ENCODE data around the gene DHRS1. TPM values are rescaled to one million over a fixed set of nuclear protein-coding genes. Genes with fewer than 3 reads are reported as not detected.

Gene DHRS1
- total RNA-seq, 1 experiment from 2014 or later = 8.9 TPM

DNA sequence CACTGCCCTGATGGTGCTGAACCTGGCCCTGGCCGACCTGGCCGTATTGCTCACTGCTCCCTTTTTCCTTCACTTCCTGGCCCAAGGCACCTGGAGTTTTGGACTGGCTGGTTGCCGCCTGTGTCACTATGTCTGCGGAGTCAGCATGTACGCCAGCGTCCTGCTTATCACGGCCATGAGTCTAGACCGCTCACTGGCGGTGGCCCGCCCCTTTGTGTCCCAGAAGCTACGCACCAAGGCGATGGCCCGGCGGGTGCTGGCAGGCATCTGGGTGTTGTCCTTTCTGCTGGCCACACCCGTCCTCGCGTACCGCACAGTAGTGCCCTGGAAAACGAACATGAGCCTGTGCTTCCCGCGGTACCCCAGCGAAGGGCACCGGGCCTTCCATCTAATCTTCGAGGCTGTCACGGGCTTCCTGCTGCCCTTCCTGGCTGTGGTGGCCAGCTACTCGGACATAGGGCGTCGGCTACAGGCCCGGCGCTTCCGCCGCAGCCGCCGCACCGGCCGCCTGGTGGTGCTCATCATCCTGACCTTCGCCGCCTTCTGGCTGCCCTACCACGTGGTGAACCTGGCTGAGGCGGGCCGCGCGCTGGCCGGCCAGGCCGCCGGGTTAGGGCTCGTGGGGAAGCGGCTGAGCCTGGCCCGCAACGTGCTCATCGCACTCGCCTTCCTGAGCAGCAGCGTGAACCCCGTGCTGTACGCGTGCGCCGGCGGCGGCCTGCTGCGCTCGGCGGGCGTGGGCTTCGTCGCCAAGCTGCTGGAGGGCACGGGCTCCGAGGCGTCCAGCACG, 16.4 kb upstream of the DHRS1 start:
- intact Hi-C loops (cut with micrococcal nuclease; ENCODE audit: unreplicated experiment) = no loop called here
- in situ Hi-C loops (cut with HindIII; ENCODE audit: low pct_unique_long_range_greater_than_20kb, low sequenced_read_pairs) = no loop called here
- BruUV-seq (replicated peaks) = no TSS peak
- Histone ChIP-seq H3K36me3 (ENCODE audit: control insufficient read depth, insufficient read depth, low read length) (no peaks in the 10 kb centered on the region), H3K27me3 (ENCODE audit: control insufficient read depth, insufficient read depth, low read length) (no peaks in the 10 kb centered on the region), H3K27ac (ENCODE audit: low read length) (no peak overlapping the region), H3K4me3 (ENCODE audit: low read depth in 2 of 2, low read length in 2 of 2) (no peak overlapping the region), H3K9me3 (ENCODE audit: control insufficient read depth, insufficient read depth, low read depth, low read length) (no peaks in the 10 kb centered on the region), H3K4me1 (ENCODE audit: control insufficient read depth, insufficient read depth, low read length) (no peaks in the 10 kb centered on the region)
- TF ChIP-seq TCF7L2 (IDR thresholded peaks at IDR 0.05; ENCODE audit: low read depth, low read length) = no peak
- TF ChIP-seq, protein P1, sequence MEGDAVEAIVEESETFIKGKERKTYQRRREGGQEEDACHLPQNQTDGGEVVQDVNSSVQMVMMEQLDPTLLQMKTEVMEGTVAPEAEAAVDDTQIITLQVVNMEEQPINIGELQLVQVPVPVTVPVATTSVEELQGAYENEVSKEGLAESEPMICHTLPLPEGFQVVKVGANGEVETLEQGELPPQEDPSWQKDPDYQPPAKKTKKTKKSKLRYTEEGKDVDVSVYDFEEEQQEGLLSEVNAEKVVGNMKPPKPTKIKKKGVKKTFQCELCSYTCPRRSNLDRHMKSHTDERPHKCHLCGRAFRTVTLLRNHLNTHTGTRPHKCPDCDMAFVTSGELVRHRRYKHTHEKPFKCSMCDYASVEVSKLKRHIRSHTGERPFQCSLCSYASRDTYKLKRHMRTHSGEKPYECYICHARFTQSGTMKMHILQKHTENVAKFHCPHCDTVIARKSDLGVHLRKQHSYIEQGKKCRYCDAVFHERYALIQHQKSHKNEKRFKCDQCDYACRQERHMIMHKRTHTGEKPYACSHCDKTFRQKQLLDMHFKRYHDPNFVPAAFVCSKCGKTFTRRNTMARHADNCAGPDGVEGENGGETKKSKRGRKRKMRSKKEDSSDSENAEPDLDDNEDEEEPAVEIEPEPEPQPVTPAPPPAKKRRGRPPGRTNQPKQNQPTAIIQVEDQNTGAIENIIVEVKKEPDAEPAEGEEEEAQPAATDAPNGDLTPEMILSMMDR (IDR thresholded peaks at IDR 0.05) = no peak
- no peak for TF ChIP-seq POLR2AphosphoS5 (IDR thresholded peaks at IDR 0.05; ENCODE audit: low read depth, low read length)
- no peak for TF ChIP-seq SIN3A (IDR thresholded peaks at IDR 0.05; ENCODE audit: borderline replicate concordance, insufficient read depth, low read depth, low read length)
- TF ChIP-seq, protein P2, sequence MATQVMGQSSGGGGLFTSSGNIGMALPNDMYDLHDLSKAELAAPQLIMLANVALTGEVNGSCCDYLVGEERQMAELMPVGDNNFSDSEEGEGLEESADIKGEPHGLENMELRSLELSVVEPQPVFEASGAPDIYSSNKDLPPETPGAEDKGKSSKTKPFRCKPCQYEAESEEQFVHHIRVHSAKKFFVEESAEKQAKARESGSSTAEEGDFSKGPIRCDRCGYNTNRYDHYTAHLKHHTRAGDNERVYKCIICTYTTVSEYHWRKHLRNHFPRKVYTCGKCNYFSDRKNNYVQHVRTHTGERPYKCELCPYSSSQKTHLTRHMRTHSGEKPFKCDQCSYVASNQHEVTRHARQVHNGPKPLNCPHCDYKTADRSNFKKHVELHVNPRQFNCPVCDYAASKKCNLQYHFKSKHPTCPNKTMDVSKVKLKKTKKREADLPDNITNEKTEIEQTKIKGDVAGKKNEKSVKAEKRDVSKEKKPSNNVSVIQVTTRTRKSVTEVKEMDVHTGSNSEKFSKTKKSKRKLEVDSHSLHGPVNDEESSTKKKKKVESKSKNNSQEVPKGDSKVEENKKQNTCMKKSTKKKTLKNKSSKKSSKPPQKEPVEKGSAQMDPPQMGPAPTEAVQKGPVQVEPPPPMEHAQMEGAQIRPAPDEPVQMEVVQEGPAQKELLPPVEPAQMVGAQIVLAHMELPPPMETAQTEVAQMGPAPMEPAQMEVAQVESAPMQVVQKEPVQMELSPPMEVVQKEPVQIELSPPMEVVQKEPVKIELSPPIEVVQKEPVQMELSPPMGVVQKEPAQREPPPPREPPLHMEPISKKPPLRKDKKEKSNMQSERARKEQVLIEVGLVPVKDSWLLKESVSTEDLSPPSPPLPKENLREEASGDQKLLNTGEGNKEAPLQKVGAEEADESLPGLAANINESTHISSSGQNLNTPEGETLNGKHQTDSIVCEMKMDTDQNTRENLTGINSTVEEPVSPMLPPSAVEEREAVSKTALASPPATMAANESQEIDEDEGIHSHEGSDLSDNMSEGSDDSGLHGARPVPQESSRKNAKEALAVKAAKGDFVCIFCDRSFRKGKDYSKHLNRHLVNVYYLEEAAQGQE (IDR thresholded peaks at IDR 0.05; ENCODE audit: insufficient read depth in 1 of 2, low read depth in 2 of 2, low read length in 1 of 2) = no peak
- ChIA-PET POLR2A (interaction anchor here (0.5 kb wide), 1 partner anchor 87 kb away, joined by 4 read pairs; no protein-coding TSS in a partner anchor), CTCF (no interaction called here)
- DNase-seq (ENCODE audit: low read depth, low spot score) = no peak
- ATAC-seq = peak; percentile 10; the same call in 1 of the 2 replicates

DNA sequence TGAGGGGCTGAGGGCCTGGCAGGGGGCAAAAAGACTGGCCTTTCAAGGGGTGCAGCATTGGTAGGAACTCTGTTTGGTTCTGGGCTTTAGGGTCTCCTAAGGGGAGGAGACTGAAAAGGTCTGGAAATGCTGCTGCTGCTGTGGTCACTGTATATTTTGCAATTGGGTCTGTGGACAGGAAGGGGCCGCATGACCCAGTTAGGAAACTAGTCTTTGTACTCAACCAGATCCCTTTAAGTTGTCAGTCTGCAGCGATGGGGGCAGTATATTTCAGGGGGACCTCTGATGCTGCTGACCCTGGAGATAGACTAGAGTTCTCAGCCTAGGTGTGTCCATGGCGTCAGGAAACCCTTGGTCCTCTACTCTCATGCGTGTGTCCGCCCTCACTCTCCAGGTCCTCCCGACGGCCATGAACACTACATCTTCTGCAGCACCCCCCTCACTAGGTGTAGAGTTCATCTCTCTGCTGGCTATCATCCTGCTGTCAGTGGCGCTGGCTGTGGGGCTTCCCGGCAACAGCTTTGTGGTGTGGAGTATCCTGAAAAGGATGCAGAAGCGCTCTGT, 15.7 kb upstream of the DHRS1 start:
- H3K36me3 ChIP-seq (ENCODE audit: control insufficient read depth, insufficient read depth, low read length) = no peaks in the 10 kb centered on the region
- ChIA-PET POLR2A (interaction anchor here (0.5 kb wide), 1 partner anchor 87 kb away, joined by 4 read pairs; no protein-coding TSS in a partner anchor), CTCF (no interaction called here)
- no peaks in the 10 kb centered on the region for H3K9me3 ChIP-seq (ENCODE audit: control insufficient read depth, insufficient read depth, low read depth, low read length)
- TF ChIP-seq, protein P2 (IDR thresholded peaks at IDR 0.05; ENCODE audit: insufficient read depth in 1 of 2, low read depth in 2 of 2, low read length in 1 of 2) = no peak
- TF ChIP-seq SIN3A (IDR thresholded peaks at IDR 0.05; ENCODE audit: borderline replicate concordance, insufficient read depth, low read depth, low read length) (no peak), TCF7L2 (IDR thresholded peaks at IDR 0.05; ENCODE audit: low read depth, low read length) (no peak), POLR2AphosphoS5 (IDR thresholded peaks at IDR 0.05; ENCODE audit: low read depth, low read length) (no peak)
- TF ChIP-seq, protein P1 (IDR thresholded peaks at IDR 0.05) = no peak
- in situ Hi-C loops (cut with HindIII; ENCODE audit: low pct_unique_long_range_greater_than_20kb, low sequenced_read_pairs) = no loop called here
- no peak for DNase-seq (ENCODE audit: low read depth, low spot score)
- H3K27me3 ChIP-seq (ENCODE audit: control insufficient read depth, insufficient read depth, low read length) = no peaks in the 10 kb centered on the region
- intact Hi-C loops (cut with micrococcal nuclease; ENCODE audit: unreplicated experiment) = no loop called here
- H3K4me1 ChIP-seq (ENCODE audit: control insufficient read depth, insufficient read depth, low read length) = no peaks in the 10 kb centered on the region
- 0 out of 2 replicates have a peak, but pooled peaks have one; percentile 13 for ATAC-seq
- BruUV-seq (replicated peaks) = no TSS peak
- no peak overlapping the region for H3K27ac ChIP-seq (ENCODE audit: low read length)
- H3K4me3 ChIP-seq (ENCODE audit: low read depth in 2 of 2, low read length in 2 of 2) = no peak overlapping the region

All from Panc1 (cell line).